Heart left ventricle (tissue), 13 donors: ENCODE measurements around the gene ITPR2.
"Not testable (repeated sequence)": the region's sequence is repeated elsewhere in the genome, so short reads cannot be mapped to it uniquely, and the experiment has no call there.

Experiments
- POLR2A ChIP-seq, 2 donors: fragments of 450-650 bp; IDR thresholded peaks; one replicate each; pipeline ENCODE4 v1.6.1; 2017; ENCODE audit warnings: antibody characterized with exemption in 2 of 2, mild to moderate bottlenecking in 2 of 2, moderate library complexity in 2 of 2
- TF ChIP-seq, protein P1 (sequence below), 12 donors: fragments of 200-600 bp; sonication (generic) in 4 of 12; IDR thresholded peaks; one replicate each; pipeline versions ENCODE4 v1.5.0 to v1.8.0; 2018 to 2022; ENCODE audit warnings: antibody characterized with exemption in 12 of 12, mild to moderate bottlenecking in 5 of 12
- donor health status: ischemic (EF 13 %, LVEDD 7.1; RV severe dilation, severe dysfunction).
- donor health status: DM: no; HTN: yes; CAD: no.
- donor health status: DM: no; HTN: no; CAD: no.
- donor health status: ischemic (EF 25% LVEDD 6.9; RV normal size, moderate dysfunction).
- donor health status: ischemic (EF 25% LVEDD 5.7; RV mildly dilated, moderate dysfunction).
- donor health status: ischemic (EF 35%, LVEDD 5.7; RV mildly dilated, moderate dysfunction).
- donor health status: nonischemic (EF 11% LVEDD 7.7; RV severe dilation, severe dysfunction).
- donor health status: DM: yes; HTN: yes; CAD: no.
- donor health status: PGD.
- donor health status: ischemic (EF 29% LVEDD 5.4; RV normal size, mild dysfunction).
- donor health status: nonischemic (EF 23%, LVEDD 6.1; RV moderate dilation, normal function).

DNA sequence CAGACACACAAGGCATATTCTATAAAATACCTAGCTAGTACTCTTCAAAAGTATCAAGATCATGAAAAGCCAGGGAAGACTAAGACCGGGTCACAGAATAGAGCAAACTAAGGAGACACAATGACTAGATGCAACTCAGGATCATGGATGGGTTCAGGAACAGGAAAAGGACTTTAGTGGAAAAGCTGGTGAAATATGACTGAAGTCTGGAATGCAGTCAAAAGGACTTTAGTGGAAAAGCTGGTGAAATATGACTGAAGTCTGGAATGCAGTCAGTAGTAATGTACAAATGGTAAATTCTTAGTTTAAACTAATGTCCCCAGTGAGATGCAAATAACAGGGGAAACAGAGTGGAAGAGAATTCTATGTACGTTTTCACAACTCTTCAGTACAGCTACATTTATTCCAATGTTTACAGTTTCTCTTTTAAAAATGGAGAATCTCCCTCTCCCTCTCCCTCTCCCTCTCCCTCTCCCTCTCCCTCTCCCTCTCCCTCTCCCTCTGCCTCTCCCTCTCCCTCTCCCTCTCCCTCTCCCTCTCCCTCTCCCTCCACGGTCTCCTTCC is 49.1 kb downstream of the ITPR2 start:
- TF ChIP-seq, protein P1, sequence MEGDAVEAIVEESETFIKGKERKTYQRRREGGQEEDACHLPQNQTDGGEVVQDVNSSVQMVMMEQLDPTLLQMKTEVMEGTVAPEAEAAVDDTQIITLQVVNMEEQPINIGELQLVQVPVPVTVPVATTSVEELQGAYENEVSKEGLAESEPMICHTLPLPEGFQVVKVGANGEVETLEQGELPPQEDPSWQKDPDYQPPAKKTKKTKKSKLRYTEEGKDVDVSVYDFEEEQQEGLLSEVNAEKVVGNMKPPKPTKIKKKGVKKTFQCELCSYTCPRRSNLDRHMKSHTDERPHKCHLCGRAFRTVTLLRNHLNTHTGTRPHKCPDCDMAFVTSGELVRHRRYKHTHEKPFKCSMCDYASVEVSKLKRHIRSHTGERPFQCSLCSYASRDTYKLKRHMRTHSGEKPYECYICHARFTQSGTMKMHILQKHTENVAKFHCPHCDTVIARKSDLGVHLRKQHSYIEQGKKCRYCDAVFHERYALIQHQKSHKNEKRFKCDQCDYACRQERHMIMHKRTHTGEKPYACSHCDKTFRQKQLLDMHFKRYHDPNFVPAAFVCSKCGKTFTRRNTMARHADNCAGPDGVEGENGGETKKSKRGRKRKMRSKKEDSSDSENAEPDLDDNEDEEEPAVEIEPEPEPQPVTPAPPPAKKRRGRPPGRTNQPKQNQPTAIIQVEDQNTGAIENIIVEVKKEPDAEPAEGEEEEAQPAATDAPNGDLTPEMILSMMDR (IDR thresholded peaks at IDR 0.05) = not testable (repeated sequence)
- TF ChIP-seq POLR2A (IDR thresholded peaks at IDR 0.05) = not testable (repeated sequence)
